ENCODE measurements around the gene BZW2. TPM values are rescaled to one million over a fixed set of nuclear protein-coding genes. Genes with fewer than 3 reads are reported as not detected.

BZW2 gene
- total RNA-seq, 4 donors from 2014 or later, result 16.1 to 135 (median 70.9) TPM

DNA sequence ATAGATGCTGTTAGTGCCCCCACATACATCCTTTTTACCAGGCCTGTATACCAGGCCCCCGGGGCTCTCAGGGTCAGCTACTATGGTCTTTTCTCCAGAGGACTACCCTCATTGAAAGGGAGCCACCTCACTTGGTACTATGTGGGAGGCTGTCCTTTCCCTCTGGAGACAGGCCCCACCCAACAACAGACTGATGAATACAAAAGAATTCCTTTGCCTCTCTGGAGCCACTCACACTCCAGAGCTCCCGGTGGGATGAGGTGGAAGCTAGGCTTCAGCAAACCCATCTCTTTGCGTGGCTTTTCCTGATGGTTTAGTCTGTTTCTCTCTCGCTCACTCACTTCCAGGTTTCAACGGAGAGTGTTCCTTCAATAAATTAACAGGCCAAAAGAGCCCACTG lies 30.8 kb upstream of the BZW2 start:
- intact Hi-C loops (cut with DNase I; ENCODE audit: low total_unique reads), result no loop called here
- H3K36me3 ChIP-seq, result peaks cover 0 to 29% (median 7%) of the 10 kb centered on the region in 4 donors
- H3K27ac ChIP-seq, result no peak overlapping the region
- WGBS, 2 donors (ENCODE audit: low coverage in 1 of 2), result 61 to 77% methylated on average over 4 to 5 of the region's 5 CpGs
- peaks cover 0 to 25% (median 4%) of the 10 kb centered on the region in 4 donors for H3K4me1 ChIP-seq
- H3K27me3 ChIP-seq, result no peaks in the 10 kb centered on the region
- H3K4me3 ChIP-seq, result no peak overlapping the region
- in situ Hi-C loops (cut with MboI; ENCODE audit: low pct_ligation_motif_present in 1 of 4, low pct_unique_long_range_greater_than_20kb in 1 of 4, low sequenced_read_pairs in 3 of 4), result no loop called here
- H3K9me3 ChIP-seq, result no peaks in the 10 kb centered on the region
- DNase-seq, result no peak
- TF ChIP-seq EP300 (IDR thresholded peaks at IDR 0.05; ENCODE audit: low read depth) (no peak), POLR2A (IDR thresholded peaks at IDR 0.05) (no peak), POLR2AphosphoS5 (IDR thresholded peaks at IDR 0.05) (no peak)
- TF ChIP-seq, protein P1, sequence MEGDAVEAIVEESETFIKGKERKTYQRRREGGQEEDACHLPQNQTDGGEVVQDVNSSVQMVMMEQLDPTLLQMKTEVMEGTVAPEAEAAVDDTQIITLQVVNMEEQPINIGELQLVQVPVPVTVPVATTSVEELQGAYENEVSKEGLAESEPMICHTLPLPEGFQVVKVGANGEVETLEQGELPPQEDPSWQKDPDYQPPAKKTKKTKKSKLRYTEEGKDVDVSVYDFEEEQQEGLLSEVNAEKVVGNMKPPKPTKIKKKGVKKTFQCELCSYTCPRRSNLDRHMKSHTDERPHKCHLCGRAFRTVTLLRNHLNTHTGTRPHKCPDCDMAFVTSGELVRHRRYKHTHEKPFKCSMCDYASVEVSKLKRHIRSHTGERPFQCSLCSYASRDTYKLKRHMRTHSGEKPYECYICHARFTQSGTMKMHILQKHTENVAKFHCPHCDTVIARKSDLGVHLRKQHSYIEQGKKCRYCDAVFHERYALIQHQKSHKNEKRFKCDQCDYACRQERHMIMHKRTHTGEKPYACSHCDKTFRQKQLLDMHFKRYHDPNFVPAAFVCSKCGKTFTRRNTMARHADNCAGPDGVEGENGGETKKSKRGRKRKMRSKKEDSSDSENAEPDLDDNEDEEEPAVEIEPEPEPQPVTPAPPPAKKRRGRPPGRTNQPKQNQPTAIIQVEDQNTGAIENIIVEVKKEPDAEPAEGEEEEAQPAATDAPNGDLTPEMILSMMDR (IDR thresholded peaks at IDR 0.05), result no peak

DNA sequence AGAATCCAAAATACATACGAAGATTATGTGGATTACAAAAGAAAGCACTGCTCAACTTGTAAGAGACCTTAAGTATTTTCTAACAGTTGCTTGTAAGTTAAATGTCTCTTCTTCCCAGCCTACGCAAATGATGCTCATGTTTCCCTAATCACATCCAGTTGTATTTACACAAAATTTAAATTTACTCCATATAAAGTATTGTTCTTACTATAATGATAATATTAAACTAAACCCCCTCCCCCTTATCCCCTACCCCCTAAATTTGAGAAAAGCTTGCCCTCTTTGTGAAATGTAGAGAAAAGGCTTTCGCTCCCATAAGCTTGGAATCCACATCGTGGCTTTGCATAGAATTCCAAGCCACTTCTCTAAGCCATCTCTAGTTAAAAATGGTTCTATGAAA lies 29.9 kb upstream of the BZW2 start:
- H3K27ac ChIP-seq, result no peak overlapping the region

DNA sequence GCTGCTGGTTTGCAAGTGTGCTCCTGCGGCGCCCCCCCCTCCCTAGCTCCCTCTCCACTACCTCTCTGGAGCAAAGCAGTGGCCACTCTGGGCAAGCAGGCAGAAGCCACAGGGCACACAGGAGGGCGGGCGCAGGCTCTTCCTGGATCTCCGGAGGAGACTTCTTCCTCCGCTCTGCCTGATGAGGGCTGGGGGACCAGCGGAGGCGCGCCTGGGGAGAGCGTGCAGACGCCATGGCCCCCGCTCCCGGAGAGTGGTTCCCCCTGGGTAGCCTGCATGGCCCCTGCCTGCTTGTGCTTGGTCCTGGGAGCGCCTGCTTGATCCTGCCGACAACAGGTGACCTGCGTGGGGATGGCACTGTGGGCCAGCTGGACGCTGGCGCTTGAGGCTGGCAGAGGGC lies 29.4 kb upstream of the BZW2 start:
- intact Hi-C loops (cut with DNase I; ENCODE audit: low total_unique reads), result no loop called here
- TF ChIP-seq, protein P1 (IDR thresholded peaks at IDR 0.05), result no peak
- TF ChIP-seq POLR2AphosphoS5 (IDR thresholded peaks at IDR 0.05) (no peak), EP300 (IDR thresholded peaks at IDR 0.05; ENCODE audit: low read depth) (no peak), POLR2A (IDR thresholded peaks at IDR 0.05) (no peak)
- in situ Hi-C loops (cut with MboI; ENCODE audit: low pct_ligation_motif_present in 1 of 4, low pct_unique_long_range_greater_than_20kb in 1 of 4, low sequenced_read_pairs in 3 of 4), result no loop called here

More for the DNA sequence above, 29.9 kb upstream of the BZW2 start:
- no peak for DNase-seq
- intact Hi-C loops (cut with DNase I; ENCODE audit: low total_unique reads), result no loop called here
- Histone ChIP-seq H3K9me3 (no peaks in the 10 kb centered on the region), H3K27me3 (no peaks in the 10 kb centered on the region), H3K4me1 (peaks cover 0 to 16% (median 0%) of the 10 kb centered on the region in 4 donors), H3K36me3 (peaks cover 0 to 33% (median 8%) of the 10 kb centered on the region in 4 donors), H3K4me3 (no peak overlapping the region)
- WGBS, 2 donors (ENCODE audit: low coverage in 1 of 2), result 53 to 69% methylated on average over 3 to 4 of the region's 4 CpGs
- TF ChIP-seq EP300 (IDR thresholded peaks at IDR 0.05; ENCODE audit: low read depth) (no peak), POLR2A (IDR thresholded peaks at IDR 0.05) (no peak), POLR2AphosphoS5 (IDR thresholded peaks at IDR 0.05) (no peak)
- TF ChIP-seq, protein P1 (IDR thresholded peaks at IDR 0.05), result no peak
- in situ Hi-C loops (cut with MboI; ENCODE audit: low pct_ligation_motif_present in 1 of 4, low pct_unique_long_range_greater_than_20kb in 1 of 4, low sequenced_read_pairs in 3 of 4), result no loop called here

DNA sequence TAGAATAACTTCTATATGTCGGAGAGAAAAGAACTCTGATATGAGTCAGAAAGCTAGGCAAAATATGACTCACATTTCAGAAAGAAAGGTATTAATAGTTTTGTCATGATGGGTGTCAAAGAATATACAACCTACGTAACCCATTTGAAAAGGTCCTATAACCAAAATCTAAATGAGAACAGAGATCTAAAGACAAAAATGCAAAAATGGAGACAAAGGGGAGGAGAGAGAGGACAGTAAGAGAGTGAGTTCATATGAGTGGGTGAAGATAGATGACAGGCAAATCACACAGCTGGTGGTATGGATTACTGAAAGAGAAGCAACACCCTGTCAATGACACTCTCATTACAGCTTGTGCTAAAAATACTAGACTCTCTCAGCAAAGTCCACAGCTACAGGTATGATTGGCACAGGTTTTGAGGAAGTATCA lies 26.0 kb upstream of the BZW2 start:
- intact Hi-C loops (cut with DNase I; ENCODE audit: low total_unique reads) (no loop called here), in situ Hi-C loops (cut with MboI; ENCODE audit: low pct_ligation_motif_present in 1 of 4, low pct_unique_long_range_greater_than_20kb in 1 of 4, low sequenced_read_pairs in 3 of 4) (no loop called here)
- TF ChIP-seq, protein P1 (IDR thresholded peaks at IDR 0.05), result no peak
- no peak for TF ChIP-seq POLR2A (IDR thresholded peaks at IDR 0.05)
- no peak for TF ChIP-seq POLR2AphosphoS5 (IDR thresholded peaks at IDR 0.05)
- no peak for TF ChIP-seq EP300 (IDR thresholded peaks at IDR 0.05; ENCODE audit: low read depth)
- H3K4me3 ChIP-seq, result no peak overlapping the region
- H3K36me3 ChIP-seq, result peaks cover 0 to 44% (median 12%) of the 10 kb centered on the region in 4 donors
- H3K27ac ChIP-seq, result no peak overlapping the region
- no peak for DNase-seq
- H3K9me3 ChIP-seq, result no peaks in the 10 kb centered on the region
- H3K4me1 ChIP-seq, result peaks cover 0 to 7% (median 0%) of the 10 kb centered on the region in 4 donors
- no peaks in the 10 kb centered on the region for H3K27me3 ChIP-seq
- whole genome bisulfite sequencing, 2 donors (ENCODE audit: low coverage in 1 of 2), result 85 to 91% methylated on average over 2 of the region's 2 CpGs

More for the DNA sequence above, 29.4 kb upstream of the BZW2 start:
- no peaks in the 10 kb centered on the region for H3K27me3 ChIP-seq
- H3K4me3 ChIP-seq, result no peak overlapping the region
- DNase-seq, result no peak
- H3K27ac ChIP-seq, result no peak overlapping the region
- 89% methylated on average over 10 of the region's 18 CpGs; no CpG with 5 or more reads in 1 of the 2 donors for WGBS, 2 donors (ENCODE audit: low coverage in 1 of 2)
- peaks cover 0 to 12% (median 0%) of the 10 kb centered on the region in 4 donors for H3K4me1 ChIP-seq
- no peaks in the 10 kb centered on the region for H3K9me3 ChIP-seq
- peaks cover 0 to 34% (median 10%) of the 10 kb centered on the region in 4 donors for H3K36me3 ChIP-seq

Measured in transverse colon (tissue), 4 donors.